ENCODE data around the gene MYOF.
"Not testable (repeated sequence)": the region's sequence is repeated elsewhere in the genome, so short reads cannot be mapped to it uniquely, and the experiment has no call there.

Gene MYOF

GRCh38 chr10:93478873-93479272, 3.3 kb downstream of the MYOF start:
- FAIRE-seq = no peak
- no peak for DNase-seq (ENCODE audit: insufficient read length, low spot score)

GRCh38 chr10:93476756-93477155, 5.4 kb downstream of the MYOF start:
- DNase-seq (ENCODE audit: insufficient read length, low spot score) (no peak), FAIRE-seq (no peak)

- DNase-seq (ENCODE audit: insufficient read length, low spot score) = no peak
- FAIRE-seq = no peak
Observed at GRCh38 chr10:93475871-93476270, 6.3 kb downstream of the MYOF start.

GRCh38 chr10:93475227-93475626, 6.9 kb downstream of the MYOF start:
- FAIRE-seq (no peak), DNase-seq (ENCODE audit: insufficient read length, low spot score) (no peak)

- no peak for FAIRE-seq
- no peak for DNase-seq (ENCODE audit: insufficient read length, low spot score)
Observed at GRCh38 chr10:93473804-93474472, 8.2 kb downstream of the MYOF start.

GRCh38 chr10:93473161-93473560, 9.0 kb downstream of the MYOF start:
- DNase-seq (ENCODE audit: insufficient read length, low spot score) (no peak), FAIRE-seq (no peak)

GRCh38 chr10:93471110-93471651, 11.0 kb downstream of the MYOF start:
- FAIRE-seq = no peak
- no peak for DNase-seq (ENCODE audit: insufficient read length, low spot score)

GRCh38 chr10:93469454-93469853, 12.7 kb downstream of the MYOF start:
- DNase-seq (ENCODE audit: insufficient read length, low spot score) (no peak), FAIRE-seq (no peak)

- FAIRE-seq (no peak), DNase-seq (ENCODE audit: insufficient read length, low spot score) (no peak)
Observed at GRCh38 chr10:93468461-93469213, 13.5 kb downstream of the MYOF start.

- not testable (repeated sequence) for DNase-seq (ENCODE audit: insufficient read length, low spot score); FAIRE-seq
Observed at GRCh38 chr10:93467635-93468034, 14.5 kb downstream of the MYOF start.

GRCh38 chr10:93465806-93466675, 16.1 kb downstream of the MYOF start:
- FAIRE-seq = no peak
- no peak for DNase-seq (ENCODE audit: insufficient read length, low spot score)

GRCh38 chr10:93464776-93465388, 17.3 kb downstream of the MYOF start:
- no peak for FAIRE-seq
- no peak for DNase-seq (ENCODE audit: insufficient read length, low spot score)

- no peak for FAIRE-seq
- DNase-seq (ENCODE audit: insufficient read length, low spot score) = no peak
Observed at GRCh38 chr10:93463723-93464476, 18.2 kb downstream of the MYOF start.

- DNase-seq (ENCODE audit: insufficient read length, low spot score) = no peak
- FAIRE-seq = no peak
Observed at GRCh38 chr10:93462881-93463280, 19.3 kb downstream of the MYOF start.

- FAIRE-seq (no peak), DNase-seq (ENCODE audit: insufficient read length, low spot score) (no peak)
Observed at GRCh38 chr10:93462371-93462770, 19.8 kb downstream of the MYOF start.

- no peak for FAIRE-seq
- no peak for DNase-seq (ENCODE audit: insufficient read length, low spot score)
Observed at GRCh38 chr10:93461807-93462178, 20.3 kb downstream of the MYOF start.

- FAIRE-seq (no peak), DNase-seq (ENCODE audit: insufficient read length, low spot score) (no peak)
Observed at GRCh38 chr10:93461109-93461806, 20.9 kb downstream of the MYOF start.

- DNase-seq (ENCODE audit: insufficient read length, low spot score) (no peak), FAIRE-seq (no peak)
Observed at GRCh38 chr10:93459466-93459865, 22.7 kb downstream of the MYOF start.

- DNase-seq (ENCODE audit: insufficient read length, low spot score) (no peak), FAIRE-seq (no peak)
Observed at GRCh38 chr10:93458821-93459257, 23.3 kb downstream of the MYOF start.

Measured in GM19239 (cell line).